Measurements from ENCODE around the gene PRRX2. TPM values are rescaled to one million over a fixed set of nuclear protein-coding genes. Genes with fewer than 3 reads are reported as not detected.

The PRRX2 gene
- total and polyA plus RNA-seq, 2 experiments from 2014 or later = 9.7 to 23.0 TPM

- Histone ChIP-seq H2AFZ (no peak overlapping the region), H3K79me2 (peaks cover 5% of the 10 kb centered on the region), H3K4me2 (peak overlapping the region; percentile 0), H3K9me2 (replicated peaks; ENCODE audit: insufficient read depth) (no peaks in the 10 kb centered on the region), H3K36me3 (replicated peaks; ENCODE audit: insufficient read depth, low read depth) (no peaks in the 10 kb centered on the region), H4K20me1 (ENCODE audit: insufficient read depth, poor library complexity, severe bottlenecking) (no peaks in the 10 kb centered on the region), H3K27ac (peak overlapping the region; percentile 82), H3K4me3 (no peak overlapping the region), H3K9me3 (ENCODE audit: low read depth) (no peaks in the 10 kb centered on the region), H3K27me3 (no peaks in the 10 kb centered on the region), H3K4me1 (ENCODE audit: insufficient read depth) (peaks cover 24% of the 10 kb centered on the region)
- DNase-seq (ENCODE audit: low spot score) = no peak
- TF ChIP-seq EZH2phosphoT487 (IDR thresholded peaks at IDR 0.05; ENCODE audit: low read depth, severe bottlenecking, unreplicated experiment) (no peak), EZH2 (IDR thresholded peaks at IDR 0.05; ENCODE audit: borderline replicate concordance) (no peak), CTCF (IDR thresholded peaks at IDR 0.05; ENCODE audit: poor library complexity) (no peak)
- WGBS (ENCODE audit: low lambda C conversion rate, missing lambda C conversion rate) = 76% methylated on average over 6 of the region's 9 CpGs
Measured at GRCh38 chr9:129677456-129677855, 12.0 kb downstream of the PRRX2 start.

DNA sequence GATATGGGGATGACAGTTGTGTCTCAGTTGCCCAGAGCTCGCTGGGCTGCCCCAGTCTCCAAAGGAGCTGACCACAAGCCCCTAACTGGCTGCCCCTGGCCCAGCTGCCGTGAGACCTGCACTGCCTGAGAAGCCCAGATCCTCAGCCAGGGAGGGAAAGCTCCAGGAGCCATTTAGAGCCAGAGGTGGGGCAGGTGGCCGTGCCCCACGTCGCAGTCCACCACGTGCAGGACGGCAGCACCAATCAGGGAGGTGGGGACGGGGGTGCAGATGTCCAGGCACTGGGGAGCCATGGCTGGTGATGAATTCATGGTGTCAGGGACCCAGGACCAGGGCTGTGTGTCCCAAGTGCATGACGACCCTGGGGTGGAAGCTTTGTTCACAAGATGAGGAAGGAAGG, 13.4 kb downstream of the PRRX2 start:
- no peak overlapping the region for H3K27ac ChIP-seq
- no peak overlapping the region for H3K4me3 ChIP-seq
- peaks cover 24% of the 10 kb centered on the region for H3K4me1 ChIP-seq (ENCODE audit: insufficient read depth)
- H3K9me3 ChIP-seq (ENCODE audit: low read depth) = no peaks in the 10 kb centered on the region
- H4K20me1 ChIP-seq (ENCODE audit: insufficient read depth, poor library complexity, severe bottlenecking) = no peaks in the 10 kb centered on the region
- no peaks in the 10 kb centered on the region for H3K27me3 ChIP-seq
- TF ChIP-seq EZH2 (IDR thresholded peaks at IDR 0.05; ENCODE audit: borderline replicate concordance) = no peak
- TF ChIP-seq EZH2phosphoT487 (IDR thresholded peaks at IDR 0.05; ENCODE audit: low read depth, severe bottlenecking, unreplicated experiment) = no peak
- no peak for TF ChIP-seq CTCF (IDR thresholded peaks at IDR 0.05; ENCODE audit: poor library complexity)
- no peaks in the 10 kb centered on the region for H3K79me2 ChIP-seq
- no peak overlapping the region for H3K4me2 ChIP-seq
- DNase-seq (ENCODE audit: low spot score) = no peak
- 80% methylated on average over 9 of the region's 9 CpGs for WGBS (ENCODE audit: low lambda C conversion rate, missing lambda C conversion rate)
- H3K9me2 ChIP-seq (replicated peaks; ENCODE audit: insufficient read depth) = no peaks in the 10 kb centered on the region
- H3K36me3 ChIP-seq (replicated peaks; ENCODE audit: insufficient read depth, low read depth) = no peaks in the 10 kb centered on the region
- no peak overlapping the region for H2AFZ ChIP-seq

GRCh38 chr9:129679537-129679936, 14.1 kb downstream of the PRRX2 start:
- H3K27ac ChIP-seq = no peak overlapping the region
- H3K9me2 ChIP-seq (replicated peaks; ENCODE audit: insufficient read depth) = no peaks in the 10 kb centered on the region
- H3K4me1 ChIP-seq (ENCODE audit: insufficient read depth) = peaks cover 24% of the 10 kb centered on the region
- no peak overlapping the region for H3K4me2 ChIP-seq
- no peaks in the 10 kb centered on the region for H3K79me2 ChIP-seq
- H3K9me3 ChIP-seq (ENCODE audit: low read depth) = no peaks in the 10 kb centered on the region
- no peak overlapping the region for H3K4me3 ChIP-seq
- H2AFZ ChIP-seq = no peak overlapping the region
- no peak for DNase-seq (ENCODE audit: low spot score)
- H3K27me3 ChIP-seq = no peaks in the 10 kb centered on the region
- TF ChIP-seq EZH2 (IDR thresholded peaks at IDR 0.05; ENCODE audit: borderline replicate concordance) (no peak), CTCF (IDR thresholded peaks at IDR 0.05; ENCODE audit: poor library complexity) (no peak), EZH2phosphoT487 (IDR thresholded peaks at IDR 0.05; ENCODE audit: low read depth, severe bottlenecking, unreplicated experiment) (no peak)
- 83% methylated on average over 9 of the region's 9 CpGs for WGBS (ENCODE audit: low lambda C conversion rate, missing lambda C conversion rate)
- no peaks in the 10 kb centered on the region for H4K20me1 ChIP-seq (ENCODE audit: insufficient read depth, poor library complexity, severe bottlenecking)
- no peaks in the 10 kb centered on the region for H3K36me3 ChIP-seq (replicated peaks; ENCODE audit: insufficient read depth, low read depth)

- DNase-seq (ENCODE audit: low spot score) = no peak
- Histone ChIP-seq H3K27me3 (no peaks in the 10 kb centered on the region), H3K36me3 (replicated peaks; ENCODE audit: insufficient read depth, low read depth) (no peaks in the 10 kb centered on the region), H3K4me2 (no peak overlapping the region), H3K27ac (no peak overlapping the region), H3K9me2 (replicated peaks; ENCODE audit: insufficient read depth) (no peaks in the 10 kb centered on the region), H4K20me1 (ENCODE audit: insufficient read depth, poor library complexity, severe bottlenecking) (no peaks in the 10 kb centered on the region), H3K4me3 (no peak overlapping the region), H2AFZ (no peak overlapping the region), H3K9me3 (ENCODE audit: low read depth) (no peaks in the 10 kb centered on the region), H3K4me1 (ENCODE audit: insufficient read depth) (peaks cover 9% of the 10 kb centered on the region), H3K79me2 (no peaks in the 10 kb centered on the region)
- no peak for TF ChIP-seq EZH2phosphoT487 (IDR thresholded peaks at IDR 0.05; ENCODE audit: low read depth, severe bottlenecking, unreplicated experiment)
- no peak for TF ChIP-seq EZH2 (IDR thresholded peaks at IDR 0.05; ENCODE audit: borderline replicate concordance)
- no peak for TF ChIP-seq CTCF (IDR thresholded peaks at IDR 0.05; ENCODE audit: poor library complexity)
- 87% methylated on average over 11 of the region's 11 CpGs for WGBS (ENCODE audit: low lambda C conversion rate, missing lambda C conversion rate)
Measured at GRCh38 chr9:129681924-129682323, 16.5 kb downstream of the PRRX2 start.
